WERI-Rb-1 (cell line): ENCODE data around the gene BLOC1S2.

Source experiments
- DNase-seq: peaks from one replicate; pipeline ENCODE4 v3.0.0-alpha.2; 2020
- H3K27ac ChIP-seq: fragments of 250-450 bp; sonication (Bioruptor Pico); 2 replicates; pipeline ENCODE4 v1.5.1; 2020; ENCODE audit warnings: mild to moderate bottlenecking, moderate library complexity
- H3K27me3 ChIP-seq: fragments of 250-450 bp; sonication (Bioruptor Pico); 2 replicates; pipeline ENCODE4 v1.5.1; 2021; ENCODE audit warnings: mild to moderate bottlenecking, low read depth, moderate library complexity; ENCODE audit not compliant: insufficient read depth, severe bottlenecking
- H3K36me3 ChIP-seq: fragments of 250-450 bp; sonication (Bioruptor Pico); 2 replicates; pipeline ENCODE4 v1.5.1; 2020; ENCODE audit warnings: mild to moderate bottlenecking, moderate library complexity
- H3K4me3 ChIP-seq: 2 replicates; pipeline ENCODE4 v1.5.1; 2011; ENCODE audit warnings: low read depth, mild to moderate bottlenecking, control low read depth, low read length
- H3K9me3 ChIP-seq: fragments of 250-450 bp; sonication (Bioruptor Pico); 2 replicates; pipeline ENCODE4 v1.5.1; 2021; ENCODE audit warnings: mild to moderate bottlenecking, moderate library complexity; ENCODE audit not compliant: severe bottlenecking
- CTCF ChIP-seq: IDR thresholded peaks from 2 replicates; pipeline ENCODE4 v1.5.1; 2011; ENCODE audit warnings: low read depth, mild to moderate bottlenecking, control low read depth, inconsistent platforms, low read length

The BLOC1S2 gene

GRCh38 chr10:100286051-100287033, at the start of gene BLOC1S2:
Gene BLOC1S2 (minus strand): TSS chr10:100286680. CDS start chr10:100286659, 21 bp downstream.
- Histone ChIP-seq H3K36me3 (peaks cover 39% of the 10 kb centered on the region), H3K4me3 (peak within 1 kb of the TSS; percentile 61), H3K27ac (peak within 1 kb of the TSS; percentile 87), H3K9me3 (no peaks in the 10 kb centered on the region), H3K27me3 (no peaks in the 10 kb centered on the region)
- 0 out of 2 replicates have a peak, but pooled peaks have one; percentile 6 for TF ChIP-seq CTCF
- DNase-seq: peak; percentile 89

- no peak for DNase-seq
- no peaks in the 10 kb centered on the region for H3K9me3 ChIP-seq
- H3K27me3 ChIP-seq: no peaks in the 10 kb centered on the region
- no peak overlapping the region for H3K4me3 ChIP-seq
- H3K36me3 ChIP-seq: no peaks in the 10 kb centered on the region
- no peak for TF ChIP-seq CTCF
- H3K27ac ChIP-seq: no peak overlapping the region
Observed at GRCh38 chr10:100334762-100335161, 48.3 kb upstream of the BLOC1S2 start.

- H3K27me3 ChIP-seq: no peaks in the 10 kb centered on the region
- no peaks in the 10 kb centered on the region for H3K9me3 ChIP-seq
- DNase-seq: no peak
- H3K27ac ChIP-seq: no peak overlapping the region
- no peak overlapping the region for H3K4me3 ChIP-seq
- TF ChIP-seq CTCF: no peak
- no peaks in the 10 kb centered on the region for H3K36me3 ChIP-seq
Observed at GRCh38 chr10:100333661-100334440, 47.4 kb upstream of the BLOC1S2 start.

GRCh38 chr10:100333106-100333505, 46.6 kb upstream of the BLOC1S2 start:
- H3K36me3 ChIP-seq: no peaks in the 10 kb centered on the region
- no peak for TF ChIP-seq CTCF
- H3K4me3 ChIP-seq: no peak overlapping the region
- no peak overlapping the region for H3K27ac ChIP-seq
- DNase-seq: no peak
- no peaks in the 10 kb centered on the region for H3K27me3 ChIP-seq
- H3K9me3 ChIP-seq: no peaks in the 10 kb centered on the region

- Histone ChIP-seq H3K27ac (no peak within 1 kb of the TSS), H3K36me3 (no peaks in the 10 kb centered on the region), H3K27me3 (no peaks in the 10 kb centered on the region), H3K4me3 (no peak within 1 kb of the TSS), H3K9me3 (no peaks in the 10 kb centered on the region)
- DNase-seq: no peak
- no peak for TF ChIP-seq CTCF
Observed at GRCh38 chr10:100330079-100330478, 43.6 kb upstream of the BLOC1S2 start, which contains the start of gene PKD2L1. Gene PKD2L1 (minus strand): TSS chr10:100330228. CDS start chr10:100330103, 125 bp downstream.
